Coronary artery (tissue), 2 donors: ENCODE results near the gene TTBK2.

Experiments
- DNase-seq: peaks from one replicate; pipeline ENCODE4 v3.0.0-alpha.2; 2017; ENCODE audit warnings: low spot score
- H3K27ac ChIP-seq, 2 donors: fragments of 200-600 bp; sonication (generic); one replicate each; pipeline ENCODE4 v1.5.1; 2016 to 2019
- H3K4me3 ChIP-seq: fragments of 200-600 bp; sonication (generic); 2 replicates; pipeline ENCODE4 v1.5.1; 2016; ENCODE audit warnings: mild to moderate bottlenecking, moderate library complexity
- CTCF ChIP-seq: fragments of 200-600 bp; sonication (generic); IDR thresholded peaks from one replicate; pipeline ENCODE4 v1.5.1; 2019; ENCODE audit warnings: antibody characterized with exemption

TTBK2 gene

GRCh38 chr15:42803436-42803835 lies 117.1 kb downstream of the TTBK2 start:
- TF ChIP-seq CTCF, result no peak

GRCh38 chr15:42802168-42802567 lies 118.4 kb downstream of the TTBK2 start:
- H3K4me3 ChIP-seq, result no peak overlapping the region
- no peak for DNase-seq
- no peak for TF ChIP-seq CTCF
- H3K27ac ChIP-seq, result no peak overlapping the region

More at GRCh38 chr15:42803436-42803835, 117.1 kb downstream of the TTBK2 start:
- no peak overlapping the region for H3K4me3 ChIP-seq
- H3K27ac ChIP-seq, result no peak overlapping the region
- no peak for DNase-seq

- no peak overlapping the region for H3K4me3 ChIP-seq
- TF ChIP-seq CTCF, result no peak
- no peak for DNase-seq
- H3K27ac ChIP-seq, result no peak overlapping the region
Measured at GRCh38 chr15:42800731-42801474, 119.7 kb downstream of the TTBK2 start.

DNA sequence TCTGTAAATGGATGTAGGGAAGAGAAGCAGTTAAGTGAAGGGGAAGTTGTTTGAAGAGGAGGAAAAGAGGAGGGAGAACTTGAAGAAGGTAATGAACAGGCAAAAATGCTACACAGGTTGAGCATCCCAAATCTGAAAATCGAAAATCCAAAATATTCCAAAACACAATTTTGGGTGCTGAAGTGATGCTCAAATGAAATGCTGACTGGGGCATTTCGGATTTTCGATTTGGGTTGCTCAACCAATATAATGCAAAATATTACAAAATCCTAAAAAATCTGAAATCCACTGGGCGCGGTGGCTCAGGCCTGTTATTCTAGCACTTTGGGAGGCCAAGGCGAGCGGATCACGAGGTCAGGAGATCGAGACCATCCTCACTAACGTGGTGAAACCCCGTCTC lies 121.8 kb downstream of the TTBK2 start:
- Histone ChIP-seq H3K27ac (no peak overlapping the region), H3K4me3 (no peak overlapping the region)
- no peak for DNase-seq
- no peak for TF ChIP-seq CTCF

- Histone ChIP-seq H3K4me3 (no peak overlapping the region), H3K27ac (no peak overlapping the region)
- DNase-seq, result no peak
- no peak for TF ChIP-seq CTCF
Measured at GRCh38 chr15:42796955-42797782, 123.4 kb downstream of the TTBK2 start.

DNA sequence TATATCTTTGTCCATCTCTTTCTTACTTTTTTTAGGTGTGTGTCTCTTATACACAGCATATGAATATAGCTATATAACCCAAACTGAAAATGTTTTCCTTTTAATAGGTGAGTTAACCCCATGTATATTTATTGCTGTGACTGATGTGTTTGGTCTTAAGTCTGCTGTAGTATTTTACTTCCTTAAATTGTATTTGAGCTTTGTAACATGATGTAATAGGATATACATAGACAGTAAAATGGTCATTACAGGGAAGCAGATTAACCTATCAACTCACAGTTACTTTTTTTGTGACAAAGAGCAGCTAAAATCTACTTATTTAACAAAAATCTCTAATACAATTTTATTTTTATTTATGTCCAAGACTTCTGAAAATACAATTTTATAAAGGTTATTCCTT lies 131.9 kb downstream of the TTBK2 start:
- Histone ChIP-seq H3K4me3 (no peak overlapping the region), H3K27ac (no peak overlapping the region)
- TF ChIP-seq CTCF, result no peak

More for the DNA sequence above, 131.9 kb downstream of the TTBK2 start:
- no peak for DNase-seq
